ENCODE data around the gene SPATA17. TPM values are rescaled to one million over a fixed set of nuclear protein-coding genes. Genes with fewer than 3 reads are reported as not detected.

Gene SPATA17
- total and polyA plus RNA-seq, 2 of the 8 experiments (the other 6 are each of a cell fraction or from before 2014, with no cell fraction given): 0.17 to 0.48 TPM

DNA sequence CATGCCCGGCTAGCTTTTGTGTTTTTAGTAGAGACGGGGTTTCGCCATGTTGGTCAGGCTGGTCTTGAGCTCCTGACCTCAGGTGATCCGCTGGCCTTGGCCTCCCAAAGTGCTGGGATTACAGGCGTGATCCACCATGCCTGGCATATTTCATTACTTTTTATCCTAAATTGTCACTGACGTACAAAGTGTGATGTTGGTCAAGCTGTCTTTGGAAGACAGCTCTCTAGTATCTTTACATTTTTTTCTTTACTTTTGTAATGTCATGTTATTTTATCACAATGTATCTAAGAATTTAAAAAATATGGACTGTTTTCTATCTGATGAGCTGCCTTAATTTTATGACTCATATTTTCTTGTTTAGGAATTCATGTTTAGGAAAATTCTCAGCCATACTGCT is 72.2 kb downstream of the SPATA17 start (continued):
- TF ChIP-seq POU5F1 (IDR thresholded peaks at IDR 0.05; ENCODE audit: low read depth, low read length): no peak
- TF ChIP-seq TAF7 (optimal IDR thresholded peaks at IDR 0.05; ENCODE audit: borderline replicate concordance, low read depth, low read length): no peak

All from H1 (cell line).